Activated T-helper 9 cell treated with anti-CD3 and anti-CD28 coated beads, Interleukin-2, amount 50 U/mL, for 16 hours (primary cell): ENCODE measurements around the gene LYPD5.
"Not testable (repeated sequence)": the region's sequence is repeated elsewhere in the genome, so short reads cannot be mapped to it uniquely, and the experiment has no call there.

Source experiments
- DNase-seq: peaks from one replicate; pipeline ENCODE4 v3.0.0-alpha.2; 2020; ENCODE audit warnings: low read depth

The LYPD5 gene

GRCh38 chr19:43806401-43806800 lies 4.2 kb upstream of the LYPD5 start:
- not testable (repeated sequence) for DNase-seq

GRCh38 chr19:43804432-43804831 lies 2.2 kb upstream of the LYPD5 start:
- no peak for DNase-seq

GRCh38 chr19:43799502-43800142 lies 2.6 kb downstream of the LYPD5 start:
- DNase-seq: no peak

GRCh38 chr19:43798546-43799409 lies 3.5 kb downstream of the LYPD5 start:
- peak; percentile 64 for DNase-seq

- DNase-seq: no peak
Observed at GRCh38 chr19:43798026-43798545, 4.2 kb downstream of the LYPD5 start.

GRCh38 chr19:43797556-43797955 lies 4.7 kb downstream of the LYPD5 start:
- DNase-seq: no peak

GRCh38 chr19:43797118-43797517 lies 5.1 kb downstream of the LYPD5 start:
- DNase-seq: no peak

GRCh38 chr19:43790587-43790986 lies 11.7 kb downstream of the LYPD5 start:
- no peak for DNase-seq

GRCh38 chr19:43789029-43789428 lies 13.2 kb downstream of the LYPD5 start:
- DNase-seq: no peak

GRCh38 chr19:43786665-43787064 lies 15.6 kb downstream of the LYPD5 start:
- no peak for DNase-seq

- no peak for DNase-seq
Observed at GRCh38 chr19:43784981-43785808, 17.1 kb downstream of the LYPD5 start.

GRCh38 chr19:43784241-43784980 lies 17.8 kb downstream of the LYPD5 start:
- peak; percentile 57 for DNase-seq

- no peak for DNase-seq
Observed at GRCh38 chr19:43783636-43784035, 18.6 kb downstream of the LYPD5 start.

- DNase-seq: no peak
Observed at GRCh38 chr19:43782689-43783231, 19.5 kb downstream of the LYPD5 start.

- DNase-seq: no peak
Observed at GRCh38 chr19:43782311-43782660, 20.0 kb downstream of the LYPD5 start.

- DNase-seq: no peak
Observed at GRCh38 chr19:43781630-43782310, 20.5 kb downstream of the LYPD5 start.

- DNase-seq: peak; percentile 63
Observed at GRCh38 chr19:43780706-43781525, 21.3 kb downstream of the LYPD5 start, which contains the start of gene KCNN4. Gene KCNN4, minus strand, starts transcription at chr19:43780973. Its CDS starts 112 bp downstream, at chr19:43780861.

GRCh38 chr19:43779820-43780219 lies 22.4 kb downstream of the LYPD5 start:
- no peak for DNase-seq

GRCh38 chr19:43779147-43779819 lies 23.0 kb downstream of the LYPD5 start:
- no peak for DNase-seq
